ENCODE data around the gene N4BP3. TPM values are rescaled to one million over a fixed set of nuclear protein-coding genes. Genes with fewer than 3 reads are reported as not detected.

Gene N4BP3
- total RNA-seq, 4 donors from 2014 or later: 1.2 to 4.8 (median 1.3) TPM

- 27% methylated on average over 7 of the region's 29 CpGs; no CpG with 5 or more reads in 1 of the 2 donors for WGBS, 2 donors (ENCODE audit: low coverage in 1 of 2)
- Histone ChIP-seq H3K27me3 (peaks cover 46% of the 10 kb centered on the region), H3K36me3 (no peaks in the 10 kb centered on the region), H3K9me3 (no peaks in the 10 kb centered on the region), H3K4me3 (peak overlapping the region; percentile 7 to 44), H3K27ac (peak overlapping the region in 3 of 4 donors; percentile 0 to 51 (median 49)), H3K4me1 (peaks cover 0 to 47% (median 16%) of the 10 kb centered on the region in 3 donors)
- peak; percentile 71 for ATAC-seq
- TF ChIP-seq, protein P1, sequence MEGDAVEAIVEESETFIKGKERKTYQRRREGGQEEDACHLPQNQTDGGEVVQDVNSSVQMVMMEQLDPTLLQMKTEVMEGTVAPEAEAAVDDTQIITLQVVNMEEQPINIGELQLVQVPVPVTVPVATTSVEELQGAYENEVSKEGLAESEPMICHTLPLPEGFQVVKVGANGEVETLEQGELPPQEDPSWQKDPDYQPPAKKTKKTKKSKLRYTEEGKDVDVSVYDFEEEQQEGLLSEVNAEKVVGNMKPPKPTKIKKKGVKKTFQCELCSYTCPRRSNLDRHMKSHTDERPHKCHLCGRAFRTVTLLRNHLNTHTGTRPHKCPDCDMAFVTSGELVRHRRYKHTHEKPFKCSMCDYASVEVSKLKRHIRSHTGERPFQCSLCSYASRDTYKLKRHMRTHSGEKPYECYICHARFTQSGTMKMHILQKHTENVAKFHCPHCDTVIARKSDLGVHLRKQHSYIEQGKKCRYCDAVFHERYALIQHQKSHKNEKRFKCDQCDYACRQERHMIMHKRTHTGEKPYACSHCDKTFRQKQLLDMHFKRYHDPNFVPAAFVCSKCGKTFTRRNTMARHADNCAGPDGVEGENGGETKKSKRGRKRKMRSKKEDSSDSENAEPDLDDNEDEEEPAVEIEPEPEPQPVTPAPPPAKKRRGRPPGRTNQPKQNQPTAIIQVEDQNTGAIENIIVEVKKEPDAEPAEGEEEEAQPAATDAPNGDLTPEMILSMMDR (IDR thresholded peaks at IDR 0.05): peak in 3 of 4 experiments; percentile 11 to 68 (median 36)
- TF ChIP-seq POLR2A (IDR thresholded peaks at IDR 0.05) (no peak), POLR2AphosphoS5 (IDR thresholded peaks at IDR 0.05) (peak; percentile 31)
These were observed 7.5 kb downstream of the N4BP3 start for GRCh38 chr5:178120607-178121357.

GRCh38 chr5:178121391-178122276 lies 8.3 kb downstream of the N4BP3 start:
- peak overlapping the region; percentile 7 to 44 for H3K4me3 ChIP-seq
- H3K36me3 ChIP-seq: no peaks in the 10 kb centered on the region
- TF ChIP-seq, protein P1 (IDR thresholded peaks at IDR 0.05): no peak
- TF ChIP-seq POLR2AphosphoS5 (IDR thresholded peaks at IDR 0.05) (no peak), EP300 (IDR thresholded peaks at IDR 0.05) (no peak), POLR2A (IDR thresholded peaks at IDR 0.05) (no peak)
- peaks cover 38% of the 10 kb centered on the region for H3K27me3 ChIP-seq
- H3K9me3 ChIP-seq: no peaks in the 10 kb centered on the region
- H3K4me1 ChIP-seq: peaks cover 0 to 51% (median 16%) of the 10 kb centered on the region in 3 donors
- WGBS, 2 donors (ENCODE audit: low coverage in 1 of 2): 77% methylated on average over 7 of the region's 38 CpGs; no CpG with 5 or more reads in 1 of the 2 donors
- peak overlapping the region in 3 of 4 donors; percentile 0 to 51 (median 49) for H3K27ac ChIP-seq
- no peak for ATAC-seq

DNA sequence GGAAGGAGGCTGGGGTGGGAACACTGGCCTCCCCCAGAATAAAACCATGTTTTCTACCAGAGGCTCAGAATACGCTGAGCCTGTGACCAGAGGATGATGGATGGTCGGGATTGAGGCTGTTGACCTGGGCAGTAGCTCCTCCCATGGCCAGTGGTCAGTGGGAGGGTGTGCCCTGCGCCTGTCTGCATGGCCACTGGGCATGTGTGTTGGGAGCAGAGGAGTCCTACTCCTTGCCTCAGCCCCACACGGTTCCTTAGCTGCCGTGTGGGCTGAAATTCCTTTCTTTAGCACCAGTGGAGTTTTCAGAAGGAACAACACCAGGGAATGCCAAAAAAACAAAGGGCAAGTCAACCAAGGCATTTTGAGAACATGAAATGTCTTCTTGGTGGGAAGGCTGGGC lies 9.0 kb downstream of the N4BP3 start:
- TF ChIP-seq POLR2AphosphoS5 (IDR thresholded peaks at IDR 0.05) (no peak), POLR2A (IDR thresholded peaks at IDR 0.05) (no peak), EP300 (IDR thresholded peaks at IDR 0.05) (no peak)
- TF ChIP-seq, protein P1 (IDR thresholded peaks at IDR 0.05): no peak
- Histone ChIP-seq H3K4me3 (no peak overlapping the region), H3K9me3 (no peaks in the 10 kb centered on the region), H3K27ac (peak overlapping the region in 1 of 4 donors; percentile 49), H3K27me3 (peaks cover 31% of the 10 kb centered on the region), H3K36me3 (no peaks in the 10 kb centered on the region), H3K4me1 (peaks cover 0 to 51% (median 16%) of the 10 kb centered on the region in 3 donors)
- 60% methylated on average over 1 of the region's 5 CpGs; no CpG with 5 or more reads in 1 of the 2 donors for WGBS, 2 donors (ENCODE audit: low coverage in 1 of 2)
- no peak for ATAC-seq

GRCh38 chr5:178123094-178123965 lies 10.0 kb downstream of the N4BP3 start:
- peaks cover 0 to 51% (median 16%) of the 10 kb centered on the region in 3 donors for H3K4me1 ChIP-seq
- H3K4me3 ChIP-seq: no peak overlapping the region
- no peak for ATAC-seq

More at GRCh38 chr5:178123094-178123965, 10.0 kb downstream of the N4BP3 start:
- 72% methylated on average over 2 of the region's 13 CpGs; no CpG with 5 or more reads in 1 of the 2 donors for WGBS, 2 donors (ENCODE audit: low coverage in 1 of 2)
- H3K9me3 ChIP-seq: no peaks in the 10 kb centered on the region
- no peak overlapping the region for H3K27ac ChIP-seq
- peaks cover 21% of the 10 kb centered on the region for H3K27me3 ChIP-seq
- TF ChIP-seq, protein P1 (IDR thresholded peaks at IDR 0.05): no peak
- TF ChIP-seq EP300 (IDR thresholded peaks at IDR 0.05) (no peak), POLR2A (IDR thresholded peaks at IDR 0.05) (no peak), POLR2AphosphoS5 (IDR thresholded peaks at IDR 0.05) (no peak)
- no peaks in the 10 kb centered on the region for H3K36me3 ChIP-seq
